Kidney capillary endothelial cell (primary cell): ENCODE data around the gene UNC119.
"Not testable (repeated sequence)": the region's sequence is repeated elsewhere in the genome, so short reads cannot be mapped to it uniquely, and the experiment has no call there.

ENCODE experiments used
- DNase-seq: peaks from one replicate; pipeline ENCODE4 v3.0.0-alpha.2; 2018; ENCODE audit warnings: low spot score

The UNC119 gene

GRCh38 chr17:28552176-28552999 is at the start of gene UNC119:
Gene UNC119 (minus strand): TSS chr17:28552624. CDS start chr17:28552557, 67 bp downstream.
- DNase-seq, result peak; percentile 53

- DNase-seq, result peak; percentile 96
These were observed 47.1 kb upstream of the UNC119 start for GRCh38 chr17:28599311-28600184.

GRCh38 chr17:28598799-28599310 is 46.4 kb upstream of the UNC119 start, which contains the start of gene SPAG5:
Gene SPAG5 (minus strand): TSS chr17:28599025. CDS start chr17:28598946, 79 bp downstream.
- DNase-seq, result peak; percentile 88

- DNase-seq, result peak; percentile 5
These were observed 46.0 kb upstream of the UNC119 start for GRCh38 chr17:28598389-28598788.

- DNase-seq, result no peak
These were observed 45.4 kb upstream of the UNC119 start for GRCh38 chr17:28597606-28598383.

GRCh38 chr17:28592260-28592659 is 39.8 kb upstream of the UNC119 start:
- DNase-seq, result no peak

GRCh38 chr17:28585851-28586250 is 33.4 kb upstream of the UNC119 start:
- no peak for DNase-seq

- no peak for DNase-seq
These were observed 32.0 kb upstream of the UNC119 start for GRCh38 chr17:28584434-28584833.

GRCh38 chr17:28582513-28582912 is 30.1 kb upstream of the UNC119 start:
- no peak for DNase-seq

- DNase-seq, result no peak
These were observed 28.5 kb upstream of the UNC119 start for GRCh38 chr17:28580959-28581358.

GRCh38 chr17:28579526-28579925 is 27.1 kb upstream of the UNC119 start:
- DNase-seq, result no peak

- DNase-seq, result no peak
These were observed 26.1 kb upstream of the UNC119 start for GRCh38 chr17:28578246-28579195.

GRCh38 chr17:28577466-28577824 is 25.0 kb upstream of the UNC119 start:
- DNase-seq, result no peak

- DNase-seq, result peak; percentile 88
These were observed 24.5 kb upstream of the UNC119 start, which contains the start of gene ALDOC for GRCh38 chr17:28576758-28577465. Gene ALDOC (minus strand): TSS chr17:28576895. CDS start chr17:28575532, 1,363 bp downstream.

GRCh38 chr17:28576016-28576415 is 23.6 kb upstream of the UNC119 start:
- not testable (repeated sequence) for DNase-seq

GRCh38 chr17:28575126-28575795 is 22.8 kb upstream of the UNC119 start:
- DNase-seq, result no peak

- no peak for DNase-seq
These were observed 22.1 kb upstream of the UNC119 start for GRCh38 chr17:28574526-28574925.

- no peak for DNase-seq
These were observed 21.6 kb upstream of the UNC119 start for GRCh38 chr17:28573966-28574480.

GRCh38 chr17:28573521-28573920 is 21.1 kb upstream of the UNC119 start:
- DNase-seq, result no peak
